Breast epithelium (tissue), 3 donors: Measurements from ENCODE around the gene FBLN2.

Experiments
- CTCF ChIP-seq, 3 donors: fragments of 450-650 bp; IDR thresholded peaks; one replicate each; pipeline ENCODE4 v1.5.1; 2016 to 2017; ENCODE audit warnings: antibody characterized with exemption in 3 of 3, mild to moderate bottlenecking in 3 of 3, moderate library complexity in 3 of 3
- POLR2A ChIP-seq: fragments of 450-650 bp; IDR thresholded peaks from one replicate; pipeline ENCODE4 v1.6.1; 2016; ENCODE audit warnings: antibody characterized with exemption, mild to moderate bottlenecking, moderate library complexity
- POLR2AphosphoS5 ChIP-seq, 3 donors: sonication (generic); formaldehyde crosslinking; IDR thresholded peaks; one replicate each; pipeline ENCODE4 v1.6.1; 2017; ENCODE audit warnings: antibody characterized with exemption in 3 of 3

GRCh38 chr3:13633176-13633575, 84.3 kb downstream of the FBLN2 start:
- no peak for TF ChIP-seq CTCF (IDR thresholded peaks at IDR 0.05)
- no peak for TF ChIP-seq POLR2A
- no peak for TF ChIP-seq POLR2AphosphoS5 (IDR thresholded peaks at IDR 0.05)
